Panc1 (cell line): Measurements from ENCODE around the gene C11orf24. TPM values are rescaled to one million over a fixed set of nuclear protein-coding genes. Genes with fewer than 3 reads are reported as not detected.

ENCODE experiments used
- ATAC-seq: fragments of 200-7000 bp; cut with Tn5 transposase; 2 replicates; pipeline ENCODE4 v1.9.1; 2020; ENCODE audit warnings: mild to moderate bottlenecking, moderate library complexity
- BruUV-seq: library from RNA; stranded (reverse); fragments of 400-500 nt; replicated peaks from 2 replicates; lab custom pipeline; 2021; lab: Mats Ljungman, UMichigan
- CTCF ChIA-PET: fragments of 300-600 bp; sonication (Branson Sonifier 250); formaldehyde crosslinking; loops from one replicate; lab custom pipeline; 2022; ENCODE audit warnings: antibody characterized with exemption; lab: Charles Lee
- POLR2A ChIA-PET: fragments of 300-600 bp; sonication (Branson Sonifier 250); formaldehyde crosslinking; loops from one replicate; lab custom pipeline; 2022; ENCODE audit warnings: antibody characterized with exemption; lab: Charles Lee
- DNase-seq: peaks from one replicate; pipeline ENCODE4 v3.0.0-alpha.2; 2010; ENCODE audit warnings: low read depth, low spot score
- H3K27ac ChIP-seq: 2 replicates; pipeline ENCODE4 v1.5.1; 2011; ENCODE audit warnings: mild to moderate bottlenecking, low read length, inconsistent platforms
- H3K27me3 ChIP-seq: fragments of 200-500 bp; sonication (Bioruptor generic); 2 replicates; pipeline ENCODE4 v1.6.0; 2014; ENCODE audit warnings: low read length, inconsistent platforms; ENCODE audit not compliant: control insufficient read depth, insufficient read depth
- H3K36me3 ChIP-seq: fragments of 200-500 bp; sonication (Bioruptor generic); 2 replicates; pipeline ENCODE4 v1.5.1; 2014; ENCODE audit warnings: inconsistent platforms, mild to moderate bottlenecking, low read length, moderate library complexity; ENCODE audit not compliant: control insufficient read depth, insufficient read depth
- H3K4me1 ChIP-seq: 2 replicates; pipeline ENCODE4 v1.5.1; 2011; ENCODE audit warnings: inconsistent platforms, mild to moderate bottlenecking, low read length, moderate library complexity; ENCODE audit not compliant: control insufficient read depth, insufficient read depth
- H3K4me3 ChIP-seq, 2 experiments: 2 replicates each; pipeline ENCODE4 v1.5.1; 2011 to 2012; ENCODE audit warnings: low read depth in 2 of 2, low read length in 2 of 2, mild to moderate bottlenecking in 2 of 2, inconsistent platforms in 1 of 2, moderate library complexity in 1 of 2
- H3K9me3 ChIP-seq: fragments of 200-500 bp; sonication (Bioruptor generic); 2 replicates; pipeline ENCODE4 v1.5.1; 2014; ENCODE audit warnings: low read depth, mild to moderate bottlenecking, inconsistent platforms, low read length, moderate library complexity; ENCODE audit not compliant: control insufficient read depth, insufficient read depth
- POLR2AphosphoS5 ChIP-seq: IDR thresholded peaks from 2 replicates; pipeline ENCODE4 v1.6.1; 2012; ENCODE audit warnings: mild to moderate bottlenecking, low read depth, low read length, moderate library complexity
- SIN3A ChIP-seq: IDR thresholded peaks from 2 replicates; pipeline ENCODE4 v1.6.1; 2012; ENCODE audit warnings: low read depth, mild to moderate bottlenecking, low read length, moderate library complexity, borderline replicate concordance; ENCODE audit not compliant: insufficient read depth
- TCF7L2 ChIP-seq: IDR thresholded peaks from 2 replicates; pipeline ENCODE4 v1.6.1; 2011; ENCODE audit warnings: mild to moderate bottlenecking, low read depth, low read length, inconsistent platforms
- in situ Hi-C: cut with HindIII; loops from 2 replicates; pipeline ENCODE4 v1.10.0; 2016; ENCODE audit warnings: low sequenced_read_pairs, low pct_unique_long_range_greater_than_20kb
- intact Hi-C: fragments of 100-400 bp; cut with micrococcal nuclease; formaldehyde crosslinking; loops from one replicate; pipeline ENCODE4 v1.10.0; 2022; ENCODE audit not compliant: unreplicated experiment
- total RNA-seq: library from RNA; stranded (reverse); gene quantifications from one replicate; pipeline ENCODE4 v1.2.1, GENCODE V29; 2021; ENCODE audit not compliant: unreplicated experiment
- TF ChIP-seq, protein P1 (sequence below), 2 experiments: IDR thresholded peaks; 2 replicates each; pipeline ENCODE4 v1.6.1; 2011 to 2012; ENCODE audit warnings: low read depth in 2 of 2, control low read depth in 1 of 2, low read length in 1 of 2, mild to moderate bottlenecking in 1 of 2, moderate library complexity in 1 of 2; ENCODE audit not compliant: insufficient read depth in 1 of 2
- TF ChIP-seq, protein P2 (sequence below): fragments of 450-650 bp; IDR thresholded peaks from 2 replicates; pipeline ENCODE4 v1.5.1; 2017; ENCODE audit warnings: mild to moderate bottlenecking

C11orf24 gene
- total RNA-seq, 1 experiment from 2014 or later: 53.1 TPM

DNA sequence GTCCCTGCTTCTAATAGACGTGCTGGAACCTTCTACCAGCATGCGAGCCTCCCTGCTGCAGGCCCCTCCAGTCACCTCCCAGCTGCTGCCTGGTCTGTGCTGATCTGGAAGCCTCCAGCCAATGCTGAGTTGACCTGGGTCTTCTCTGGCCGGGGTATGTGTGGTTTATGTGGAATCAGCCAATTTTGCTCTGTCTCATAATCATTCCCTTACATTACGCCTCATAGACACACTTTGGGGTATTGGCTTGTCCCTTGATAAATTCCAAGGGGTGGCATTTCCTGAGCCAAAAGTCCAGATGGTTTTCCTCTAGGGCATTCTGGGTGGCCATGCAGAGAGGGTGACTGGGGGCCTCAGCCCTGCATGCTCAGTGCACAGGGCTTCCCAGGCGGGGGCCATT is 50.4 kb downstream of the C11orf24 start:
- H3K27ac ChIP-seq: no peak overlapping the region
- in situ Hi-C loops (no loop called here), intact Hi-C loops (no loop called here)
- no peaks in the 10 kb centered on the region for H3K9me3 ChIP-seq
- POLR2A ChIA-PET: no interaction called here
- H3K27me3 ChIP-seq: no peaks in the 10 kb centered on the region; the same call in 1 of the 2 replicates
- TF ChIP-seq SIN3A: no peak
- TF ChIP-seq, protein P1, sequence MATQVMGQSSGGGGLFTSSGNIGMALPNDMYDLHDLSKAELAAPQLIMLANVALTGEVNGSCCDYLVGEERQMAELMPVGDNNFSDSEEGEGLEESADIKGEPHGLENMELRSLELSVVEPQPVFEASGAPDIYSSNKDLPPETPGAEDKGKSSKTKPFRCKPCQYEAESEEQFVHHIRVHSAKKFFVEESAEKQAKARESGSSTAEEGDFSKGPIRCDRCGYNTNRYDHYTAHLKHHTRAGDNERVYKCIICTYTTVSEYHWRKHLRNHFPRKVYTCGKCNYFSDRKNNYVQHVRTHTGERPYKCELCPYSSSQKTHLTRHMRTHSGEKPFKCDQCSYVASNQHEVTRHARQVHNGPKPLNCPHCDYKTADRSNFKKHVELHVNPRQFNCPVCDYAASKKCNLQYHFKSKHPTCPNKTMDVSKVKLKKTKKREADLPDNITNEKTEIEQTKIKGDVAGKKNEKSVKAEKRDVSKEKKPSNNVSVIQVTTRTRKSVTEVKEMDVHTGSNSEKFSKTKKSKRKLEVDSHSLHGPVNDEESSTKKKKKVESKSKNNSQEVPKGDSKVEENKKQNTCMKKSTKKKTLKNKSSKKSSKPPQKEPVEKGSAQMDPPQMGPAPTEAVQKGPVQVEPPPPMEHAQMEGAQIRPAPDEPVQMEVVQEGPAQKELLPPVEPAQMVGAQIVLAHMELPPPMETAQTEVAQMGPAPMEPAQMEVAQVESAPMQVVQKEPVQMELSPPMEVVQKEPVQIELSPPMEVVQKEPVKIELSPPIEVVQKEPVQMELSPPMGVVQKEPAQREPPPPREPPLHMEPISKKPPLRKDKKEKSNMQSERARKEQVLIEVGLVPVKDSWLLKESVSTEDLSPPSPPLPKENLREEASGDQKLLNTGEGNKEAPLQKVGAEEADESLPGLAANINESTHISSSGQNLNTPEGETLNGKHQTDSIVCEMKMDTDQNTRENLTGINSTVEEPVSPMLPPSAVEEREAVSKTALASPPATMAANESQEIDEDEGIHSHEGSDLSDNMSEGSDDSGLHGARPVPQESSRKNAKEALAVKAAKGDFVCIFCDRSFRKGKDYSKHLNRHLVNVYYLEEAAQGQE (IDR thresholded peaks at IDR 0.05; ENCODE audit: insufficient read depth in 1 of 2, low read depth in 2 of 2, low read length in 1 of 2): no peak
- TF ChIP-seq, protein P2, sequence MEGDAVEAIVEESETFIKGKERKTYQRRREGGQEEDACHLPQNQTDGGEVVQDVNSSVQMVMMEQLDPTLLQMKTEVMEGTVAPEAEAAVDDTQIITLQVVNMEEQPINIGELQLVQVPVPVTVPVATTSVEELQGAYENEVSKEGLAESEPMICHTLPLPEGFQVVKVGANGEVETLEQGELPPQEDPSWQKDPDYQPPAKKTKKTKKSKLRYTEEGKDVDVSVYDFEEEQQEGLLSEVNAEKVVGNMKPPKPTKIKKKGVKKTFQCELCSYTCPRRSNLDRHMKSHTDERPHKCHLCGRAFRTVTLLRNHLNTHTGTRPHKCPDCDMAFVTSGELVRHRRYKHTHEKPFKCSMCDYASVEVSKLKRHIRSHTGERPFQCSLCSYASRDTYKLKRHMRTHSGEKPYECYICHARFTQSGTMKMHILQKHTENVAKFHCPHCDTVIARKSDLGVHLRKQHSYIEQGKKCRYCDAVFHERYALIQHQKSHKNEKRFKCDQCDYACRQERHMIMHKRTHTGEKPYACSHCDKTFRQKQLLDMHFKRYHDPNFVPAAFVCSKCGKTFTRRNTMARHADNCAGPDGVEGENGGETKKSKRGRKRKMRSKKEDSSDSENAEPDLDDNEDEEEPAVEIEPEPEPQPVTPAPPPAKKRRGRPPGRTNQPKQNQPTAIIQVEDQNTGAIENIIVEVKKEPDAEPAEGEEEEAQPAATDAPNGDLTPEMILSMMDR: no peak
- TF ChIP-seq POLR2AphosphoS5: no peak
- TF ChIP-seq TCF7L2: no peak
- no peak overlapping the region for H3K4me3 ChIP-seq
- H3K36me3 ChIP-seq: no peaks in the 10 kb centered on the region
- no TSS peak for BruUV-seq
- H3K4me1 ChIP-seq: 0 out of 2 replicates have a peak, but pooled peaks cover 1% of the 10 kb centered on the region
- DNase-seq (no peak), ATAC-seq (no peak)
- CTCF ChIA-PET: no interaction called here

DNA sequence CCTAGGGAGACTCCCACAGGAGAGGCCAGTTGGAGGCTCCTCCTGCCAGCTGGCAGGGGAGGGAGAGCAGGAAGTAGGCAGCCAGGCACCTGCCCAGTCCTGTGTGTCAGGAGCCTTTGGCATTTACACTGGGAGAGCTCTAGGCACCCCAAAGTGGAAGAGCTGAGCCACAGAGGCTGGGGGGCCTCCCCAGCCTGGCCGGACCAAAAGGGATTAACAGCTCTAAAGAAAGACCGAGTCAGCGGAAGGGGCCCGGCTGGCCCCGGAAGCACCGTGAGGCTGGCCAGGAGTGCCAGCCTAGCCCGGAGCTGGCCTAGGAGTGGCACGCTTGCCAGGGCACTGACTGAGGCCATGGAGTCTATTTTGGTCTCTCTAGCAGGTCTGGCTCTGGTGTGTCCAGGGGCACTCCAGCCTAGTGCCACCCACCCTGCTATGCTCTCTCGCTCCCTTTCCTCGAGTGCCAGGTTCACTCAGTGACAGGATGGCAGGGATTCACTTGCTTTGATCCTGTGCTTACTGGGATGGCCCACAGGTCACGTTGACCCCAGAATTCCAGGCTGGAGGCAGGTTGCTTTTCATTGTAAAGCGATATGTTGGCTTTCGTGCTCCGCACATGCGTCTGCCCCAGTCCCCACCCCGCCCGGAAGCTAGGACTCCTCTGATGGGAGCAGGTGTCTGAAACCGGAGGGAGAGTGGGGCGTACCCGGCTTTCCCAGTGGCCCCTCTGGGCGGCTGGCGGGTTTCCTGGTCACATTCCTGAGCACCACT is 55.4 kb downstream of the C11orf24 start:
- peaks cover 18% of the 10 kb centered on the region for H3K4me1 ChIP-seq
- ChIA-PET POLR2A (interaction anchor here (0.6 kb wide), 1 partner anchor 11 kb away, joined by 11 read pairs; no protein-coding TSS in a partner anchor), CTCF (interaction anchor here (0.5 kb wide), 1 partner anchor 352 kb away, joined by 5 read pairs; no protein-coding TSS in a partner anchor)
- ATAC-seq (no peak), DNase-seq (no peak)
- no TSS peak for BruUV-seq
- in situ Hi-C loops (no loop called here), intact Hi-C loops (loop anchor here (10.0 kb wide), 1 partner anchor 78 kb away; no protein-coding TSS in a partner anchor)
- H3K9me3 ChIP-seq: no peaks in the 10 kb centered on the region
- no peaks in the 10 kb centered on the region for H3K36me3 ChIP-seq
- H3K27me3 ChIP-seq: no peaks in the 10 kb centered on the region; the same call in 1 of the 2 replicates
- no peak for TF ChIP-seq TCF7L2
- TF ChIP-seq, protein P1 (IDR thresholded peaks at IDR 0.05; ENCODE audit: insufficient read depth in 1 of 2, low read depth in 2 of 2, low read length in 1 of 2): no peak
- no peak for TF ChIP-seq POLR2AphosphoS5
- TF ChIP-seq SIN3A: no peak
- TF ChIP-seq, protein P2: no peak
- H3K4me3 ChIP-seq: no peak overlapping the region
- 0 out of 2 replicates have a peak overlapping the region, but pooled peaks have one; percentile 13 for H3K27ac ChIP-seq
